ENCODE measurements around the gene HCN3. TPM values are rescaled to one million over a fixed set of nuclear protein-coding genes. Genes with fewer than 3 reads are reported as not detected.

The HCN3 gene
- total RNA-seq, 1 experiment from 2014 or later = 1.6 TPM

DNA sequence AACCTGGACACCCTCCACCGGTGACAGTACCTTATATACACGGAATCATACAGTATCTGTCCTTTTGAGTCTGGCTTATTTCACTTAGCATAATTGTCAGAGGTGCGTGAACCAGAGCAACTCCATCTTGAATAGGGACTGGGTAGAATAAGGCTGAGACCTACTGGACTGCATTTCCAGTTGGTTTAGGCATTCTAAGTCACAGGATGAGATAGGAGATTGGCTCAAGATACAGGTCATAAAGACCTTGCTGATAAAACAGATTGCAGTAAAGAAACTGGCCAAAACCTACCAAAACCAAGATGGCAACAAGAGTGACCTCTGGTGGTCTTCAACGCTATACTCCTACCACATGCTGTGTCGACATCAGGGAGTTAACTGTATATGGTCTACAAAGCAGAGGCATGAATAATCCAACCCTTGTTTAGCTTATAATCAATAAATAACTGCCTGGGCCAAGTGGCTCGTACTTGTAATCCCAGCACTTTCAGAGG, 30.0 kb downstream of the HCN3 start:
- H3K4me1 ChIP-seq = peaks cover 3% of the 10 kb centered on the region; the same call in 1 of the 2 replicates
- no peaks in the 10 kb centered on the region for H3K27me3 ChIP-seq
- peaks cover 10% of the 10 kb centered on the region for H3K36me3 ChIP-seq
- H3K9me3 ChIP-seq (replicated peaks) = no peaks in the 10 kb centered on the region
- peak in 1 of 2 experiments; percentile 58 for DNase-seq
- H3K27ac ChIP-seq = no peak overlapping the region
- no peak overlapping the region for H3K4me3 ChIP-seq

DNA sequence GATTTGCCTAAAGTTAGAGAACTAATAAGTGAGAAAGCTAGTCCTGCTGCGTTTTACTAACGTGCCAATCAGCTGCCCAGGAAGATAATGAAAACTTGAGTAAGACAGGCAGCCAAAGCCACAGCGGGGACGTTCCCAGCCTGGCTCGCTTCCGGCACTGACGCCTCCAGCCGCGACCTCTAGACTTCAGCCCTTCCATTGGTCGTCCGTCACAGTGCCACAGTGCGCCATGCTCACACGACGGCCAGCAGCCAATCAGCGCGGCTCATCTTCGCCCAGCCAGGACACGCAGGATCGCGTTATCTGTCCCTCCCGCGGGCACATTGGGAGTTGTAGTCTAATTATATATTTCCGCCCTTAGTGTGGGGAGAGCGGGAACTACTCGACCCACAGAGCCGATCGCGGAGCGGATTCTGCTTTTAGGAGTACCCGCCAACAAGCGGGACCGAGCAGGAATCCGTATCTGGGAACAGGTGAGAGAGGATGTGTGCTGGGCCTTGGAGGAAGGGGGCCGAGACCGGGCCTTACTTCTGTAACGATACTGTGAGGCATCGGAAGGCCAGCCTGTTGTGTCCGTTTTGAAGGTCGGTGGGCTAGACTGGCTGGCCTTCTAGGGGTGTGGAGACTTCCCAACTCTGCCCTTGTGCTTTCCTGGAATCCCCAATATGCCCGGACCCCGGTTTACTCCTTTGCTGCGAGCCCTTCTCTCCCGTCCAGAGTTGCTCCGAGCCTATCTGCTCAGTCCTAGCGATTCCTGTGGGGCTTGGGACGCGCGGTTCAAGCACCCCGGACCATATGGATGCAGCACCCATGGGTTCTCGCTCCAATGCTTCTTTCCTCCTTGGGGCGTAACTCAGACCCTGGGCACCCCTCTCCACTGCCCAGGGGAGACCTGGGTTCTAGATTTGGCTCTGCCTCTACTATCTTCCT, 31.5 kb downstream of the HCN3 start, which contains the start of gene FDPS:
TSS of gene FDPS (plus strand) at position 374 of the 930 bp plus-strand sequence. CDS start 924 bp downstream, outside the sequence.
- no peaks in the 10 kb centered on the region for H3K9me3 ChIP-seq (replicated peaks)
- peak; percentile 98 for DNase-seq
- peak within 1 kb of the TSS; percentile 78 for H3K27ac ChIP-seq
- H3K4me1 ChIP-seq = peaks cover 3% of the 10 kb centered on the region; the same call in 1 of the 2 replicates
- H3K4me3 ChIP-seq = peak within 1 kb of the TSS; percentile 78
- peaks cover 16% of the 10 kb centered on the region for H3K36me3 ChIP-seq
- H3K27me3 ChIP-seq = no peaks in the 10 kb centered on the region

DNA sequence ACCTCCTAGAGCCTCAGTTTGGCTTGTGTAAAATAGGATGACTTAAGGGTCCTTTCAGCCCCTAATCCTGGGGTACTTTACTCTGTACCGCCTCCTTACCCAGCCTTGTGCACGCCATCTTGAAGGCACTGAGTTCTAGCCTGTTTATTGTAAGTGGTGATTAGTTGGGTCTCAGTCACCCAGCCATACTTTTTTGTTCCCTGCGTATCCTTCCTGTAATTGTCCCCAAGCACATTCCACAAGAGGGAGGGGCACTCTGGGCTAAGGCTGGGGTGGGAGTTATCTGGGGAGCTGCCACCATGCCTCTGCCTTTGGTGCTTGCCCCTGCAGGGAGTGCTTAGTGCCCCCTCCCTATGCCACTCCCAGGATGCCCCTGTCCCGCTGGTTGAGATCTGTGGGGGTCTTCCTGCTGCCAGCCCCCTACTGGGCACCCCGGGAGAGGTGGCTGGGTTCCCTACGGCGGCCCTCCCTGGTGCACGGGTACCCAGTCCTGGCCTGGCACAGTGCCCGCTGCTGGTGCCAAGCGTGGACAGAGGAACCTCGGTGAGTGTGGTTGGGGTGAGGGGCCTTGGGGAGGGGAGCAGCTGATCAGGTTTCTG, 32.3 kb downstream of the HCN3 start:
- H3K36me3 ChIP-seq = peaks cover 16% of the 10 kb centered on the region
- peaks cover 3% of the 10 kb centered on the region; the same call in 1 of the 2 replicates for H3K4me1 ChIP-seq
- H3K27ac ChIP-seq = peak overlapping the region; percentile 78
- no peaks in the 10 kb centered on the region for H3K9me3 ChIP-seq (replicated peaks)
- no peaks in the 10 kb centered on the region for H3K27me3 ChIP-seq
- peak in 1 of 2 experiments; percentile 22 for DNase-seq
- peak overlapping the region; percentile 78 for H3K4me3 ChIP-seq

DNA sequence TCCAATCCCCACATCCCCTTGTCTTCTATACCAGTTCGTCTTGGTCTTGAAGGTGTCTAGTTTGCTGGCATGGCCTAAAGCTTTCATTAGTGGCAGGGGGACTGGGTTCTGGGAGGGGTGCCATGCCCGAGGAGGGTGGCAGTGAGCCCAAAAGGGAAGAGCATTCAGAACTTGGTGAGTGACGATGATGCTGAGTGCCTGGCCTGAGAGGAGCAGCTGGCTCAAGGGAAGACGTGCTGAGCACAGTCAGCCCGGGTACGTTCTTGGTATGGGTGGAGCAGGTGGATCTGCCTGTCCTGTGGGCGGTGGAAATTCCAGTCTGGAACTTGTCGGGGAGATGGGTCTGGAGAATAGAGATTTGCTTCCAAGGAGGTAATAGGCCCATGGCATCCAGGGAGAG, 36.0 kb downstream of the HCN3 start:
- H3K4me1 ChIP-seq = no peaks in the 10 kb centered on the region; the same call in 1 of the 2 replicates
- H3K27ac ChIP-seq = no peak overlapping the region
- no peak for DNase-seq
- no peaks in the 10 kb centered on the region for H3K9me3 ChIP-seq (replicated peaks)
- H3K4me3 ChIP-seq = no peak overlapping the region
- peaks cover 18% of the 10 kb centered on the region for H3K36me3 ChIP-seq
- no peaks in the 10 kb centered on the region for H3K27me3 ChIP-seq

DNA sequence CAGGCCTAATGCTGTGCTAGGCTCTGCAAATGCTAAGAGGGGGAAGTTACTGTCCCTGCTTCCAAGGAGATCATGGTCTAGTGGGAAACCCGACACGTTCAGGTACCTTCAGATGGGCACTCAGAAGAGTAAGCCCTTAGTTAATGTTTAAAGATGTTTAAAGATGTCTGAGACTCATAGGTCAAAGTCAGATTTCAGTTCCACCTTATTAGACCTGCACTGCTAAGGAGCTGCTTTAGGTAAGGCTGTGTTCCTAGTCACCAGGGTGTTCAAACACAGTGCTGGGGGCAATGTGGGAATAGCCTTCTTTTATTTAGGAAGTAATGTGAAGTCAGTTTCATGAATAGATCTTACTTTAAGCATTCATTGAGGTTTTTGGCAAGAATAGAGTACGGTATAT, 39.7 kb downstream of the HCN3 start:
- Histone ChIP-seq H3K27me3 (no peaks in the 10 kb centered on the region), H3K9me3 (replicated peaks) (no peaks in the 10 kb centered on the region), H3K36me3 (peaks cover 7% of the 10 kb centered on the region), H3K4me3 (no peak overlapping the region), H3K4me1 (no peaks in the 10 kb centered on the region), H3K27ac (no peak overlapping the region)
- DNase-seq = no peak

DNA sequence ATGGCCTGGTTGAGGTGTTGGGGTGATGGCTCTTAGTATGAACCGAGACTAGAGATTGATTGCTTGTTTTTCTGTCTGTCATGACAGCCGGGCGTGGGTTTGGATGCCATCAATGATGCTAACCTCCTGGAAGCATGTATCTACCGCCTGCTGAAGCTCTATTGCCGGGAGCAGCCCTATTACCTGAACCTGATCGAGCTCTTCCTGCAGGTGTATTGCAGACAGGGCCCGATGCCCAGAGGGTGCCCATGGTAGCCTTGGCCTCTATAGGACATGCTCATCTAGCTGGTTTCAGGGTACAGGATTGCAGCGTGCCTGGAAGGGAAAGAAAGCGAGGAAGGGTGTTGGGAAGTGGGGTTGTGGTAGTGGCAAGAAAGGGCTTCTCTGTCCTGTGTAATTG, 40.8 kb downstream of the HCN3 start:
- Histone ChIP-seq H3K27ac (no peak overlapping the region), H3K9me3 (replicated peaks) (no peaks in the 10 kb centered on the region)
- DNase-seq = no peak

DNA sequence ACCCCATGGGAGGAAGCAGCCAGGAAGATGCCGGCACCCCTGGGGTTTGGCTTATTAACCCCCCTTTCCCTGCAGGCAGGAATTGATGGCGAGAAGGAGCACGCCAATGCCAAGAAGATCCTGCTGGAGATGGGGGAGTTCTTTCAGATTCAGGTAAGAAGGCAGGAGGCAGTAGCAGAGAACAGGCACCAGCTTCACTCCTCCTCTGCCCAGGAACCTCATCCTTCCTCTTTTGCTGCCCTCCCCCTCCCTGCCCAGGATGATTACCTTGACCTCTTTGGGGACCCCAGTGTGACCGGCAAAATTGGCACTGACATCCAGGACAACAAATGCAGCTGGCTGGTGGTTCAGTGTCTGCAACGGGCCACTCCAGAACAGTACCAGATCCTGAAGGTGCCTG, 42.3 kb downstream of the HCN3 start:
- H3K4me1 ChIP-seq = no peaks in the 10 kb centered on the region
- 0 out of 2 replicates have a peak, but pooled peaks cover 2% of the 10 kb centered on the region for H3K36me3 ChIP-seq
- no peak overlapping the region for H3K27ac ChIP-seq
- DNase-seq = no peak
- no peak overlapping the region for H3K4me3 ChIP-seq
- H3K27me3 ChIP-seq = no peaks in the 10 kb centered on the region
- H3K9me3 ChIP-seq (replicated peaks) = no peaks in the 10 kb centered on the region

More for the DNA sequence above, 40.8 kb downstream of the HCN3 start:
- Histone ChIP-seq H3K4me3 (no peak overlapping the region), H3K4me1 (no peaks in the 10 kb centered on the region), H3K36me3 (peaks cover 6% of the 10 kb centered on the region), H3K27me3 (no peaks in the 10 kb centered on the region)

DNA sequence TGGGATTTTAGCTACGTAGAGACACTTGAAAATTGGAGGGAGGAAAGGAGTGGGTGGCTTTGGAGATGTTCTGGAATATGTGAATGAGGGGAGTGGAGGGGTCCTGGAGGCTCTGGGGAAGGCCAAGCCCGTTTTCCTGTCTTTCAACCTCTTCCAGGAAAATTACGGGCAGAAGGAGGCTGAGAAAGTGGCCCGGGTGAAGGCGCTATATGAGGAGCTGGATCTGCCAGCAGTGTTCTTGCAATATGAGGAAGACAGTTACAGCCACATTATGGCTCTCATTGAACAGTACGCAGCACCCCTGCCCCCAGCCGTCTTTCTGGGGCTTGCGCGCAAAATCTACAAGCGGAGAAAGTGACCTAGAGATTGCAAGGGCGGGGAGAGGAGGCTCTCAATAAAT, 43.0 kb downstream of the HCN3 start:
- H3K36me3 ChIP-seq = 0 out of 2 replicates have a peak, but pooled peaks cover 2% of the 10 kb centered on the region
- H3K9me3 ChIP-seq (replicated peaks) = no peaks in the 10 kb centered on the region
- H3K27me3 ChIP-seq = no peaks in the 10 kb centered on the region
- DNase-seq = no peak
- no peaks in the 10 kb centered on the region for H3K4me1 ChIP-seq
- H3K27ac ChIP-seq = no peak overlapping the region
- no peak overlapping the region for H3K4me3 ChIP-seq

DNA sequence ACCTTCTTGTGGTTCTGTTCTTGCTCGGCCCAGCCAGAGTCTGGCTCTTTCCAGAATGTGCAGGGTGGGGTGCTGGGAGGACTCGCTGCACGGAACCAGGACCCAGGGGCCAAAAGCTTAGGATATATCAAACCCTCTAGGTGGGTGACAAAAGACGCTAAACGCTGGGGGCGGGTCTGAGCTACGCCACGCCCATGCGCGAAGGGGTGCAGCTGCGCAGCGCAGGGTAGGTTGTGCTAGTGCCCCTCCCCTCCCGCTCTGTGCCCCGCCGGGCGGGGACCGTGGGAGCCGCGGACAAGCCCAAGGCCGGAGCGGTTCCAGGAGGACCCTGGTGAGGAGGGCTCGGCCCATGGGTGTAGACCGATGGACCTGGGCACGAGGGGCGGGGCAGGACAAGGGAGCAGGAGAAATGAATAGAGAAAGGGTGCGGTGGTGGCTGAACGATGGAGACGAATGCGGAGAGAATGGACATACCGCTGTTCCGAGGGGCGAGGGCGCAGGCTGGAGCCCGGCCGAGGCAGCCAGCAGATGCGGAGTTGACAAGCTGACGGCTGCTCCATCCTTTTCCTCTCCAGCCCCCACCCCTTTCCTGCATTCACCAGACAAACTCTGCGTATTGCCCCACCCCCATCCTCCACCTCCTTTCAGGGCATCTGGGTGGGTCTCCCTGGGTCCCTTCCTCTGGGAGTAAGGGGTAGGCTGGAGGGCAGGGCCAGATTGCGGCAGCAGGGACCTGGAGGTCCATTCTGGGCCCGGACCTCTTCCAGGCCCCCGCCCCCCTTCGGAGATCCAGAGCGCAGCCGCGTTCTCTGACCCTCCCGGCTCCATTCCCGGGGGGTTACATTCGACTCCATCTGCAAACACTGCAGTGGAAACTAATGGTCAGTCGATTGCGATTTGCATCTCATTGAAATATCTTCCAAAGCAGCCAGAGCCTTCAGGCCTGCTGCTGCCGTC, 43.7 kb downstream of the HCN3 start, which contains the start of gene RUSC1:
TSS of gene RUSC1 (plus strand) at position 234 of the 957 bp plus-strand sequence. CDS start 880 bp downstream, outside the sequence.
- H3K4me1 ChIP-seq = no peaks in the 10 kb centered on the region
- H3K9me3 ChIP-seq (replicated peaks) = no peaks in the 10 kb centered on the region
- no peak for DNase-seq
- no peak within 1 kb of the TSS for H3K27ac ChIP-seq
- no peak within 1 kb of the TSS for H3K4me3 ChIP-seq
- H3K36me3 ChIP-seq = 0 out of 2 replicates have a peak, but pooled peaks cover 1% of the 10 kb centered on the region
- H3K27me3 ChIP-seq = no peaks in the 10 kb centered on the region

DNA sequence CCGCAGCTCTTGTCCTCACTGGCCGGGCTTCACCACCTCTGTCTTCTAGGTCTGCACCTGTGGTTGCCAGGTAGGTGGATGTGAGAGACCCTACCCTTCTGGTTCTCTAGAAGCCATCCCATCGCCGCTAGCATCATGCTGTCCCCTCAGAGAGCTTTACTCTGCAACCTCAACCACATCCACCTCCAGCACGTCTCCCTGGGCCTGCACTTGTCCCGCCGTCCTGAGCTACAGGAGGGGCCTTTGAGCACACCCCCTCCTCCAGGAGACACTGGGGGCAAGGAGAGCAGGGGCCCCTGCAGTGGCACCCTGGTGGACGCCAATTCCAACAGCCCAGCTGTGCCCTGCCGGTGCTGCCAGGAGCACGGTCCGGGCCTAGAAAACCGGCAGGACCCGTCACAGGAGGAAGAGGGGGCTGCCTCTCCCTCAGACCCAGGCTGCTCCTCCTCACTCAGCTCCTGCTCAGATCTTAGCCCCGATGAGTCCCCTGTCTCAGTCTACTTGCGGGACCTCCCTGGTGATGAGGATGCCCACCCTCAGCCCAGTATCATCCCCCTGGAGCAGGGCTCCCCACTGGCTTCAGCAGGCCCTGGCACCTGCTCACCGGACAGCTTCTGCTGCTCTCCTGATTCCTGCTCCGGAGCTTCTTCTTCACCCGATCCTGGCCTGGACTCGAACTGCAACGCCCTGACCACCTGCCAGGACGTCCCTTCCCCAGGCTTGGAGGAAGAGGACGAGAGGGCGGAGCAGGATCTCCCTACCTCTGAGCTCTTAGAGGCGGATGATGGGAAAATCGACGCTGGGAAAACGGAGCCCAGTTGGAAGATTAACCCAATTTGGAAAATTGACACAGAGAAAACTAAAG, 44.6 kb downstream of the HCN3 start:
- Histone ChIP-seq H3K27me3 (no peaks in the 10 kb centered on the region), H3K36me3 (no peaks in the 10 kb centered on the region), H3K9me3 (replicated peaks) (no peaks in the 10 kb centered on the region), H3K4me1 (no peaks in the 10 kb centered on the region), H3K27ac (no peak overlapping the region), H3K4me3 (peak overlapping the region; percentile 76)
- DNase-seq = peak in 1 of 2 experiments; percentile 24

DNA sequence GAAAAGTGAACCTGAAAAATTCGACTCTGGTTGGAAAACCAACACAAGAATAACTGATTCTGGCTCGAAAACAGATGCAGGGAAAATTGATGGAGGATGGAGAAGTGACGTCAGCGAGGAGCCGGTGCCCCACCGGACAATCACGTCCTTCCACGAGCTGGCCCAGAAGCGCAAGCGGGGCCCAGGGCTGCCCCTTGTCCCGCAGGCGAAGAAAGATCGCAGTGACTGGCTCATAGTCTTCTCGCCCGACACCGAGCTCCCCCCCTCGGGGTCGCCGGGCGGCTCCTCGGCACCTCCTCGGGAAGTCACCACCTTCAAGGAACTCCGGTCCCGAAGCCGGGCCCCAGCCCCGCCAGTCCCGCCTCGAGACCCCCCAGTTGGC, 45.3 kb downstream of the HCN3 start:
- peak; percentile 44 to 53 for DNase-seq
- Histone ChIP-seq H3K27ac (no peak overlapping the region; the same call in 1 of the 2 replicates), H3K9me3 (replicated peaks) (no peaks in the 10 kb centered on the region), H3K36me3 (no peaks in the 10 kb centered on the region), H3K4me1 (no peaks in the 10 kb centered on the region), H3K27me3 (no peaks in the 10 kb centered on the region), H3K4me3 (peak overlapping the region; percentile 76)

DNA sequence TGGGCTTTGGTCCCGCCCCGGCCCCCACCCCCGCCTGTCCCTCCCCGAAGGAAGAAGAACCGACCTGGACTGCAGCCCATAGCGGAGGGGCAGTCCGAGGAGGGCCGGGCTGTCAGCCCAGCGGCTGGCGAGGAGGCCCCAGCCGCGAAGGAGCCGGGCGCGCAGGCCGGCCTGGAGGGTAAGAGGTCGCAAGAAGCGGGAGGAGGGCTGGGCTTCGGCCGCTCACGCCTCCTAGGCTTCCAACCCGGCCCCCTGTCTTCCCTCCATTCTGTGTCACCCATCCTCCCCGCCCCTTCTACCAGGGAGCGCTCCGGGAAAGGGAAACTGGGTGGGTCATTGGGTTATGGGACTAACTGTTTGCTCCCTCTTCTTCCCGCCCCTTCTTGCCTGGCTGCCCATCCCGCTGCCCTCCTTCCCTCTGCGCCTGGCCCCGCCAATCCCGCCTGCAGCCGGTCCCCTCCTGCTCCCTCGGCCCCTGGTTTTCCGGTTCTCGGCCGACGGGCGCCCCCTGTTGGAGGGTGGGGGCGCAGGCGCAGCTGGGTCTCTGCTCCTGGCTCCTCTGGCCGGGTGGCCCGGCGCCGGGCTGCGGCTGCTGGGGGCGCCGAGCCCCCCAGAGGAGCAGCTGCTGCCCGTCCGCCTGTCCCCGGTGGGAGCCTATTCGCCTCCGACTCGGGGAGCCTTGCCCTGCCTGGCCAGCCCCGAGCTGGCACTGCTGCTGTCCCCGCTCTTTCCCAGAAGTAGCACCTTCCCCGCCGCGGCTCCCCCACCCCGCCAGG, 45.9 kb downstream of the HCN3 start:
- Histone ChIP-seq H3K9me3 (replicated peaks) (no peaks in the 10 kb centered on the region), H3K4me3 (peak overlapping the region; percentile 76), H3K36me3 (no peaks in the 10 kb centered on the region), H3K4me1 (no peaks in the 10 kb centered on the region), H3K27me3 (no peaks in the 10 kb centered on the region), H3K27ac (peak overlapping the region; percentile 57; the same call in 1 of the 2 replicates)
- peak; percentile 96 for DNase-seq

DNA sequence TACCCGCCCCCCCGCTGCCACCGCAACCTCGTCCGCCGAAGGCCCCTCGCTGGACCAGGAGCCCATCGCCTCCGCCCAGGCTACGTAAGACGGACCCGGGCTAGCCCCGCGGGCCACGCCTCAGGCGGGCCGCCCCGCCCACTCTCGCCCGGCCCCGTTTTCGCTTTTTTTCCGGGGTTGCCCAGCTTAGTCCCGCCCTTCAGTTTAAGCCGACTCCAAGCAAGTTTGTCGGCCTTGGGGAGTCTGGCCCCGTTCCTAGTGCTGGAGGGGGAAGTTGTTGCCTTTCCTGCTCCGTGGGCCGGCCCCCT, 46.4 kb downstream of the HCN3 start:
- H3K9me3 ChIP-seq (replicated peaks) = no peaks in the 10 kb centered on the region
- H3K36me3 ChIP-seq = no peaks in the 10 kb centered on the region
- no peaks in the 10 kb centered on the region for H3K27me3 ChIP-seq
- peak; percentile 78 to 86 for DNase-seq
- H3K27ac ChIP-seq = peak overlapping the region; percentile 57
- H3K4me3 ChIP-seq = peak overlapping the region; percentile 76
- H3K4me1 ChIP-seq = no peaks in the 10 kb centered on the region

Data from SJCRH30 (cell line).